ENCODE data around the gene DNAH6. TPM values are rescaled to one million over a fixed set of nuclear protein-coding genes. Genes with fewer than 3 reads are reported as not detected.

Gene DNAH6
- polyA plus RNA-seq, 1 donor (not counting 4 experiments of a cell fraction or from before 2014, with no cell fraction given), result 0.05 TPM

GRCh38 chr2:84674099-84674498 lies 157.8 kb downstream of the DNAH6 start:
- H3K36me3 ChIP-seq (ENCODE audit: control insufficient read depth in 2 of 2, extremely low read depth in 1 of 2, insufficient read depth in 2 of 2, low read length in 2 of 2), result no peaks in the 10 kb centered on the region
- H3K4me3 ChIP-seq (ENCODE audit: control insufficient read depth in 2 of 3, extremely low read depth in 1 of 3, insufficient read depth in 2 of 3, low read depth in 1 of 3, low read length in 3 of 3), result no peak overlapping the region
- H3K4me1 ChIP-seq (ENCODE audit: control insufficient read depth, extremely low read depth, insufficient read depth, low read length), result no peaks in the 10 kb centered on the region
- no peak overlapping the region for H2AFZ ChIP-seq (ENCODE audit: control insufficient read depth, low read length)
- FAIRE-seq (no peak), DNase-seq (ENCODE audit: low read depth, low spot score) (no peak)
- dilution Hi-C loops (cut with MboI; ENCODE audit: extremely low pct_ligation_motif_present, low sequenced_read_pairs), result no loop called here
- no peaks in the 10 kb centered on the region for H3K27me3 ChIP-seq (ENCODE audit: control insufficient read depth, extremely low read depth, insufficient read depth, low read length)
- no peaks in the 10 kb centered on the region for H3K79me2 ChIP-seq (ENCODE audit: control insufficient read depth, insufficient read depth, low read length)
- no peaks in the 10 kb centered on the region for H3K9me3 ChIP-seq (ENCODE audit: control insufficient read depth, low read depth, low read length)
- no peak overlapping the region for H3K27ac ChIP-seq (ENCODE audit: control insufficient read depth, insufficient read depth, low read length)
- no peak overlapping the region for H3K9ac ChIP-seq (ENCODE audit: control insufficient read depth, extremely low read depth, insufficient read depth, low read length)
- no peaks in the 10 kb centered on the region for H3K9me1 ChIP-seq (ENCODE audit: control insufficient read depth, extremely low read depth, insufficient read depth, low read length)
- H3K4me2 ChIP-seq (ENCODE audit: control insufficient read depth, extremely low read depth, insufficient read depth, low read depth, low read length), result no peak overlapping the region
- TF ChIP-seq EZH2 (IDR thresholded peaks at IDR 0.05; ENCODE audit: low read length) (no peak), CTCF (optimal IDR thresholded peaks at IDR 0.05 in 1 of 3, IDR thresholded peaks at IDR 0.05 in 1 of 3, conservative IDR thresholded peaks at IDR 0.05 in 1 of 3; ENCODE audit: extremely low read depth in 1 of 3, insufficient read depth in 2 of 3, low read length in 3 of 3) (no peak)
- H4K20me1 ChIP-seq (ENCODE audit: control insufficient read depth, extremely low read depth, insufficient read depth, low read length), result no peaks in the 10 kb centered on the region

- TF ChIP-seq CTCF (optimal IDR thresholded peaks at IDR 0.05 in 1 of 3, IDR thresholded peaks at IDR 0.05 in 1 of 3, conservative IDR thresholded peaks at IDR 0.05 in 1 of 3; ENCODE audit: extremely low read depth in 1 of 3, insufficient read depth in 2 of 3, low read length in 3 of 3) (no peak), EZH2 (IDR thresholded peaks at IDR 0.05; ENCODE audit: low read length) (no peak)
- Histone ChIP-seq H3K4me2 (ENCODE audit: control insufficient read depth, extremely low read depth, insufficient read depth, low read depth, low read length) (no peak overlapping the region), H3K36me3 (ENCODE audit: control insufficient read depth in 2 of 2, extremely low read depth in 1 of 2, insufficient read depth in 2 of 2, low read length in 2 of 2) (no peaks in the 10 kb centered on the region), H3K9ac (ENCODE audit: control insufficient read depth, extremely low read depth, insufficient read depth, low read length) (no peak overlapping the region), H2AFZ (ENCODE audit: control insufficient read depth, low read length) (no peak overlapping the region), H3K27ac (ENCODE audit: control insufficient read depth, insufficient read depth, low read length) (no peak overlapping the region), H3K4me1 (ENCODE audit: control insufficient read depth, extremely low read depth, insufficient read depth, low read length) (no peaks in the 10 kb centered on the region), H3K9me3 (ENCODE audit: control insufficient read depth, low read depth, low read length) (no peaks in the 10 kb centered on the region), H3K9me1 (ENCODE audit: control insufficient read depth, extremely low read depth, insufficient read depth, low read length) (no peaks in the 10 kb centered on the region), H3K27me3 (ENCODE audit: control insufficient read depth, extremely low read depth, insufficient read depth, low read length) (no peaks in the 10 kb centered on the region), H3K79me2 (ENCODE audit: control insufficient read depth, insufficient read depth, low read length) (no peaks in the 10 kb centered on the region), H4K20me1 (ENCODE audit: control insufficient read depth, extremely low read depth, insufficient read depth, low read length) (no peaks in the 10 kb centered on the region), H3K4me3 (ENCODE audit: control insufficient read depth in 2 of 3, extremely low read depth in 1 of 3, insufficient read depth in 2 of 3, low read depth in 1 of 3, low read length in 3 of 3) (no peak overlapping the region)
- no peak for FAIRE-seq
- dilution Hi-C loops (cut with MboI; ENCODE audit: extremely low pct_ligation_motif_present, low sequenced_read_pairs), result no loop called here
- DNase-seq (ENCODE audit: low read depth, low spot score), result no peak
Observed at GRCh38 chr2:84674586-84674985, 158.3 kb downstream of the DNAH6 start.
